Measurements from ENCODE around the gene SCLT1. TPM values are rescaled to one million over a fixed set of nuclear protein-coding genes. Genes with fewer than 3 reads are reported as not detected.

SCLT1 gene
- total RNA-seq, 1 experiment from 2014 or later = 13.3 TPM

DNA sequence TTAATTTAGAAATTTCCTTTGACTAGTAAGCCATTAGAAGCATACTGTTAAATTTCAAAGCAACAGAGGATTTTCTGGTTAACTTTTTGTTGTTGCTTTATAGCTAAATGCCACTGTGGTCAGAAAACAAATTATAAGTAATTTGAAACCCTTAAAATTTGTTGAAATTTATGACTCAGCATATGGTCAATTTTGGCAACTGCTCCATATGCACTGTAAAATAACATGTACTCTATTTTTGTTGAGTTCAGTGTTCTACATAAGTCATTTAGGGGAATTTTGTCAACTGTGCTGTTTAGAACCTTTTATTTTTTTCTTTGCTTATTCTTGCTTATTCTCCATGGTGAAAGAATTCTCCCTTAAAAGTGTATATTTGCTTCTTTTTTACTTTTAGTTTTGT lies 28.6 kb downstream of the SCLT1 start:
- no peaks in the 10 kb centered on the region for H3K9me2 ChIP-seq (ENCODE audit: insufficient read depth)

DNA sequence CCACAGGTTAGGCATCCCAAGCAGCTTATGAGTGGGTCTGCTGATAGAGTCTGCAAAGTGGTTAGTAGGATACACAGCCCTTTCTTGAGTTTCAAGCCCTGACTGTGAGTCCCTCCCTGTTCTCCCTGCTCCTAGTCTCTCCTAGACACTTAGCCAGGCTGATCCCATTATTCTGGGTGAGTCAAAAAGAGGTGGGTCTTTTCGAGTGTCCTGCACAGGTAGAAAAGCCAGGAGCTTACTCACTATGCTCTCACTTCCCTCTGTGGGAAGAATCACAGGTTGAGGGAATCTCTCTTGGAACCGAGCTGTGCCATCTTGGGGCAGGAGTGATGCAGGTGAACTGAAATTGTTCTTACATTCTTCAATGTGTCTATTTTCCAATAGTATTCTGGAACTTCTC lies 29.7 kb downstream of the SCLT1 start:
- intact Hi-C loops (cut with micrococcal nuclease) = no loop called here
- Histone ChIP-seq H2AFZ (ENCODE audit: low read depth, low read length, poor library complexity, severe bottlenecking) (no peak overlapping the region), H3K4me3 (replicated peaks in 1 of 2; ENCODE audit: low read depth in 1 of 2, low read length in 2 of 2) (no peak overlapping the region), H3K79me2 (ENCODE audit: insufficient read depth, low read length) (peaks cover 6% of the 10 kb centered on the region; the same call in 1 of the 2 replicates), H4K20me1 (ENCODE audit: insufficient read depth) (no peaks in the 10 kb centered on the region; the same call in 1 of the 2 replicates), H3K9me2 (ENCODE audit: insufficient read depth) (no peaks in the 10 kb centered on the region), H3K4me1 (ENCODE audit: control insufficient read depth in 1 of 2, insufficient read depth in 2 of 2, low read length in 2 of 2) (no peaks in the 10 kb centered on the region), H3K9ac (ENCODE audit: low read length) (no peak overlapping the region), H3K27me3 (ENCODE audit: insufficient read depth, low read length) (no peaks in the 10 kb centered on the region), H3K36me3 (ENCODE audit: control insufficient read depth in 1 of 2, insufficient read depth in 2 of 2, low read length in 2 of 2) (peaks cover 0 to 6% of the 10 kb centered on the region in 2 experiments; a peak in 1 of 4 replicates), H3K4me2 (ENCODE audit: low read length) (no peak overlapping the region), H3K9me3 (ENCODE audit: control insufficient read depth in 1 of 2, insufficient read depth in 1 of 2, low read depth in 1 of 2, low read length in 2 of 2) (peaks cover 13 to 21% of the 10 kb centered on the region in 2 experiments; a peak in 3 of 4 replicates), H3K27ac (ENCODE audit: low read depth, low read length) (no peak overlapping the region)
- ChIA-PET POLR2A (no interaction called here), CTCF (no interaction called here), RAD21 (ENCODE audit: low non-redundant PET in 1 of 2, low total read pairs in 2 of 2, uncharacterized antibody in 2 of 2, unreplicated experiment in 2 of 2) (no interaction called here)
- ATAC-seq (no peak), DNase-seq (ENCODE audit: low read depth, low spot score) (no peak)
- TF ChIP-seq, protein P1, sequence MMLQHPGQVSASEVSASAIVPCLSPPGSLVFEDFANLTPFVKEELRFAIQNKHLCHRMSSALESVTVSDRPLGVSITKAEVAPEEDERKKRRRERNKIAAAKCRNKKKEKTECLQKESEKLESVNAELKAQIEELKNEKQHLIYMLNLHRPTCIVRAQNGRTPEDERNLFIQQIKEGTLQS (IDR thresholded peaks at IDR 0.05) = no peak
- TF ChIP-seq SRF (IDR thresholded peaks at IDR 0.05; ENCODE audit: low read depth) (no peak), RAD21 (IDR thresholded peaks at IDR 0.05; ENCODE audit: low read depth) (no peak)
- TF ChIP-seq, protein P2, sequence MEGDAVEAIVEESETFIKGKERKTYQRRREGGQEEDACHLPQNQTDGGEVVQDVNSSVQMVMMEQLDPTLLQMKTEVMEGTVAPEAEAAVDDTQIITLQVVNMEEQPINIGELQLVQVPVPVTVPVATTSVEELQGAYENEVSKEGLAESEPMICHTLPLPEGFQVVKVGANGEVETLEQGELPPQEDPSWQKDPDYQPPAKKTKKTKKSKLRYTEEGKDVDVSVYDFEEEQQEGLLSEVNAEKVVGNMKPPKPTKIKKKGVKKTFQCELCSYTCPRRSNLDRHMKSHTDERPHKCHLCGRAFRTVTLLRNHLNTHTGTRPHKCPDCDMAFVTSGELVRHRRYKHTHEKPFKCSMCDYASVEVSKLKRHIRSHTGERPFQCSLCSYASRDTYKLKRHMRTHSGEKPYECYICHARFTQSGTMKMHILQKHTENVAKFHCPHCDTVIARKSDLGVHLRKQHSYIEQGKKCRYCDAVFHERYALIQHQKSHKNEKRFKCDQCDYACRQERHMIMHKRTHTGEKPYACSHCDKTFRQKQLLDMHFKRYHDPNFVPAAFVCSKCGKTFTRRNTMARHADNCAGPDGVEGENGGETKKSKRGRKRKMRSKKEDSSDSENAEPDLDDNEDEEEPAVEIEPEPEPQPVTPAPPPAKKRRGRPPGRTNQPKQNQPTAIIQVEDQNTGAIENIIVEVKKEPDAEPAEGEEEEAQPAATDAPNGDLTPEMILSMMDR (IDR thresholded peaks at IDR 0.05 in 2 of 3, conservative IDR thresholded peaks at IDR 0.05 in 1 of 3; ENCODE audit: borderline replicate concordance in 1 of 3, insufficient read depth in 1 of 3, low read depth in 2 of 3, low read length in 2 of 3) = no peak
- BruUV-seq (replicated peaks) = no TSS peak

More for the DNA sequence above, 28.6 kb downstream of the SCLT1 start:
- peaks cover 0 to 6% of the 10 kb centered on the region in 2 experiments; a peak in 1 of 4 replicates for H3K36me3 ChIP-seq (ENCODE audit: control insufficient read depth in 1 of 2, insufficient read depth in 2 of 2, low read length in 2 of 2)
- no peak overlapping the region for H3K9ac ChIP-seq (ENCODE audit: low read length)
- DNase-seq (ENCODE audit: low read depth, low spot score) = no peak
- H3K4me1 ChIP-seq (ENCODE audit: control insufficient read depth in 1 of 2, insufficient read depth in 2 of 2, low read length in 2 of 2) = no peaks in the 10 kb centered on the region
- peaks cover 10 to 13% of the 10 kb centered on the region in 2 experiments; a peak in 3 of 4 replicates for H3K9me3 ChIP-seq (ENCODE audit: control insufficient read depth in 1 of 2, insufficient read depth in 1 of 2, low read depth in 1 of 2, low read length in 2 of 2)
- H3K27me3 ChIP-seq (ENCODE audit: insufficient read depth, low read length) = no peaks in the 10 kb centered on the region
- H3K4me3 ChIP-seq (replicated peaks in 1 of 2; ENCODE audit: low read depth in 1 of 2, low read length in 2 of 2) = no peak overlapping the region
- no peaks in the 10 kb centered on the region; the same call in 1 of the 2 replicates for H4K20me1 ChIP-seq (ENCODE audit: insufficient read depth)
- BruUV-seq (replicated peaks) = no TSS peak
- ChIA-PET RAD21 (ENCODE audit: low non-redundant PET in 1 of 2, low total read pairs in 2 of 2, uncharacterized antibody in 2 of 2, unreplicated experiment in 2 of 2) (no interaction called here), POLR2A (no interaction called here), CTCF (no interaction called here)
- intact Hi-C loops (cut with micrococcal nuclease) = no loop called here
- H3K4me2 ChIP-seq (ENCODE audit: low read length) = no peak overlapping the region
- ATAC-seq = no peak
- H3K79me2 ChIP-seq (ENCODE audit: insufficient read depth, low read length) = peaks cover 6% of the 10 kb centered on the region; the same call in 1 of the 2 replicates
- no peak overlapping the region for H3K27ac ChIP-seq (ENCODE audit: low read depth, low read length)
- no peak for TF ChIP-seq POLR2A (IDR thresholded peaks at IDR 0.05; ENCODE audit: borderline replicate concordance, extremely low read depth, insufficient read depth, insufficient read length)
- TF ChIP-seq SRF (IDR thresholded peaks at IDR 0.05; ENCODE audit: low read depth) = no peak
- no peak for TF ChIP-seq CBX3 (IDR thresholded peaks at IDR 0.05; ENCODE audit: low read depth)
- TF ChIP-seq YY1 (IDR thresholded peaks at IDR 0.05; ENCODE audit: extremely low read depth, insufficient replicate concordance, low read depth, low read length) = no peak
- no peak for TF ChIP-seq POLR2AphosphoS5 (IDR thresholded peaks at IDR 0.05; ENCODE audit: low read depth, low read length)
- TF ChIP-seq EZH2 (IDR thresholded peaks at IDR 0.05) = no peak
- no peak for TF ChIP-seq RAD21 (IDR thresholded peaks at IDR 0.05; ENCODE audit: low read depth)
- no peak for TF ChIP-seq FOSL1 (IDR thresholded peaks at IDR 0.05; ENCODE audit: low read depth)
- no peak for TF ChIP-seq SP1 (IDR thresholded peaks at IDR 0.05; ENCODE audit: low read depth)
- no peak overlapping the region for H2AFZ ChIP-seq (ENCODE audit: low read depth, low read length, poor library complexity, severe bottlenecking)

Data from HCT116 (cell line).